A673 (cell line): ENCODE results near the gene KIAA0825. TPM values are rescaled to one million over a fixed set of nuclear protein-coding genes. Genes with fewer than 3 reads are reported as not detected.
A peak's percentile ranks its signal among the peaks of the same experiment; 100 is the strongest.

Source experiments
- BruUV-seq: library from RNA; stranded (reverse); fragments of 400-500 nt; replicated peaks from 2 replicates; lab custom pipeline; 2021; lab: Mats Ljungman, UMichigan
- CTCF ChIA-PET: fragments of 300-600 bp; sonication (Branson Sonifier 250); formaldehyde crosslinking; loops from one replicate; lab custom pipeline; 2022; ENCODE audit warnings: antibody characterized with exemption; lab: Charles Lee
- POLR2A ChIA-PET: fragments of 300-600 bp; sonication (Branson Sonifier 250); formaldehyde crosslinking; loops from one replicate; lab custom pipeline; 2022; ENCODE audit warnings: antibody characterized with exemption; ENCODE audit not compliant: low non-redundant PET; lab: Charles Lee
- DNase-seq: peaks from one replicate; pipeline ENCODE4 v3.0.0-alpha.2; 2015; ENCODE audit warnings: low spot score
- H3K27ac ChIP-seq: fragments of 200-600 bp; sonication (generic); 2 replicates; pipeline ENCODE4 v1.5.1; 2016; ENCODE audit warnings: mixed run types, low read depth, mild to moderate bottlenecking, mixed read lengths, antibody characterized with exemption, low read length; ENCODE audit not compliant: poor library complexity, severe bottlenecking
- H3K27me3 ChIP-seq: fragments of 200-600 bp; sonication (generic); replicated peaks from 2 replicates; pipeline ENCODE4 v1.6.1; 2017; ENCODE audit warnings: mixed run types, low read depth, mild to moderate bottlenecking, mixed read lengths, antibody characterized with exemption, low read length; ENCODE audit not compliant: insufficient read depth, poor library complexity
- H3K36me3 ChIP-seq: fragments of 200-600 bp; sonication (generic); 2 replicates; pipeline ENCODE4 v1.6.1; 2016; ENCODE audit warnings: mixed run types, mild to moderate bottlenecking, mixed read lengths, antibody characterized with exemption, low read length; ENCODE audit not compliant: insufficient read depth, poor library complexity, severe bottlenecking
- H3K4me1 ChIP-seq: fragments of 200-600 bp; sonication (generic); 2 replicates; pipeline ENCODE4 v1.6.1; 2017; ENCODE audit warnings: mixed run types, mild to moderate bottlenecking, mixed read lengths, antibody characterized with exemption, low read length; ENCODE audit not compliant: insufficient read depth, poor library complexity, severe bottlenecking
- H3K4me3 ChIP-seq: fragments of 200-600 bp; sonication (generic); 2 replicates; pipeline ENCODE4 v1.5.1; 2016; ENCODE audit warnings: low read depth, mixed run types, mild to moderate bottlenecking, mixed read lengths, low read length; ENCODE audit not compliant: poor library complexity, severe bottlenecking
- H3K9me3 ChIP-seq: fragments of 200-600 bp; sonication (generic); 2 replicates; pipeline ENCODE4 v1.6.1; 2016; ENCODE audit warnings: mixed run types, low read depth, mild to moderate bottlenecking, mixed read lengths, antibody characterized with exemption, low read length; ENCODE audit not compliant: poor library complexity, severe bottlenecking
- EZH2 ChIP-seq: fragments of 200-600 bp; sonication (generic); IDR thresholded peaks from 2 replicates; pipeline ENCODE4 v1.6.1; 2017; ENCODE audit warnings: borderline replicate concordance, low read depth, mild to moderate bottlenecking, mixed read lengths, antibody characterized with exemption, low read length; ENCODE audit not compliant: poor library complexity, severe bottlenecking
- intact Hi-C: fragments of 100-400 bp; cut with micrococcal nuclease; formaldehyde crosslinking; loops from one replicate; pipeline ENCODE4 v1.10.0; 2022; ENCODE audit not compliant: unreplicated experiment
- total RNA-seq: library from RNA; stranded (reverse); gene quantifications from 2 replicates; pipeline ENCODE4 v1.2.3, GENCODE V29; 2021
- TF ChIP-seq, protein P1 (sequence below): fragments of 300-800, 200-600 bp; sonication (generic); conservative IDR thresholded peaks from 2 replicates; pipeline ENCODE4 v1.5.1; 2017; ENCODE audit warnings: low read depth, mild to moderate bottlenecking, antibody characterized with exemption, low read length, moderate library complexity, mixed read lengths

Gene KIAA0825
- total RNA-seq, 1 experiment from 2014 or later: 1.2 TPM

DNA sequence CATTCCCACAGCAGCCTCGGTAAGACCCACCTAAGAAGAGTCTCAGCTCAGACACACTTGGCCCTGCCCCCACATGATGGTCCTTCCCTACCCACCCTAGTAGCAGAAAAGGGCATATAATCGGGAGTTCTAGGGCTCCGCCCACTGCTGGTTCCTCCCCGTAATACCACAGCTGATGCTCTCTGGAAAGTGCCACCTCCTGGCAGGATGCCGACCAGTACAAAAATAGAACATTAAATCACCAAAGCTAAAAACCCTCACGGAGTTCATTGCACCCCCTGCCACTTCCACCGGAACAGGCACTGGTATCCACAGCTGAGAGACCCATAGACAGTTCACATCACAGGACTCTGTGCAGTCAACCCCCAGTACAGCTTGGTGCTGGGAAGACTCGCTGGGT lies 271.3 kb downstream of the KIAA0825 start:
- intact Hi-C loops: no loop called here
- no peaks in the 10 kb centered on the region for H3K4me1 ChIP-seq
- TF ChIP-seq, protein P1, sequence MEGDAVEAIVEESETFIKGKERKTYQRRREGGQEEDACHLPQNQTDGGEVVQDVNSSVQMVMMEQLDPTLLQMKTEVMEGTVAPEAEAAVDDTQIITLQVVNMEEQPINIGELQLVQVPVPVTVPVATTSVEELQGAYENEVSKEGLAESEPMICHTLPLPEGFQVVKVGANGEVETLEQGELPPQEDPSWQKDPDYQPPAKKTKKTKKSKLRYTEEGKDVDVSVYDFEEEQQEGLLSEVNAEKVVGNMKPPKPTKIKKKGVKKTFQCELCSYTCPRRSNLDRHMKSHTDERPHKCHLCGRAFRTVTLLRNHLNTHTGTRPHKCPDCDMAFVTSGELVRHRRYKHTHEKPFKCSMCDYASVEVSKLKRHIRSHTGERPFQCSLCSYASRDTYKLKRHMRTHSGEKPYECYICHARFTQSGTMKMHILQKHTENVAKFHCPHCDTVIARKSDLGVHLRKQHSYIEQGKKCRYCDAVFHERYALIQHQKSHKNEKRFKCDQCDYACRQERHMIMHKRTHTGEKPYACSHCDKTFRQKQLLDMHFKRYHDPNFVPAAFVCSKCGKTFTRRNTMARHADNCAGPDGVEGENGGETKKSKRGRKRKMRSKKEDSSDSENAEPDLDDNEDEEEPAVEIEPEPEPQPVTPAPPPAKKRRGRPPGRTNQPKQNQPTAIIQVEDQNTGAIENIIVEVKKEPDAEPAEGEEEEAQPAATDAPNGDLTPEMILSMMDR: no peak
- no peak for TF ChIP-seq EZH2
- peak; percentile 2 for DNase-seq
- ChIA-PET CTCF (no interaction called here), POLR2A (no interaction called here)
- BruUV-seq: no TSS peak
- no peaks in the 10 kb centered on the region for H3K9me3 ChIP-seq
- H3K27ac ChIP-seq: no peak overlapping the region
- no peaks in the 10 kb centered on the region for H3K36me3 ChIP-seq
- no peak overlapping the region for H3K4me3 ChIP-seq
- no peaks in the 10 kb centered on the region for H3K27me3 ChIP-seq

DNA sequence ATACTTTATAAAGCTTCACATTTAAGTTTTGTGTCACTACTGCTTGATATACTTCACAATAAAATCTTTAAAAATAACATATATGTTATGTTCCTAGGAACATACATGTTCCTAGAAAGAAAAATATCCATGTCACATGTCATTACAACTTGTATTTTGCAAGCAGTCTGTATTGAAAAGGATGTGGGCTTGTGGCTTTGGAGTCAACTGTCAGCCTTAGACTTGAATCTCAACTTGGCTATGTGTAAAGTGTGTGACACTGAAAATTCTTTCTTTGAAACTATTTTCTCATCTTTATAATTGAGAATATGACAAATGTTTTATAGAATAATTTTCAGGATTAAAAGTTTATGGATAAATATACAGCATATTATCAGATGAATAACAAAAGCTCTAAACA lies 273.1 kb downstream of the KIAA0825 start:
- no peaks in the 10 kb centered on the region for H3K4me1 ChIP-seq
- ChIA-PET POLR2A (no interaction called here), CTCF (no interaction called here)
- no peaks in the 10 kb centered on the region for H3K9me3 ChIP-seq
- TF ChIP-seq, protein P1: no peak
- no peak for TF ChIP-seq EZH2
- BruUV-seq: no TSS peak
- no peak for DNase-seq
- no peak overlapping the region for H3K27ac ChIP-seq
- intact Hi-C loops: no loop called here
- H3K36me3 ChIP-seq: no peaks in the 10 kb centered on the region
- no peaks in the 10 kb centered on the region for H3K27me3 ChIP-seq
- H3K4me3 ChIP-seq: no peak overlapping the region

DNA sequence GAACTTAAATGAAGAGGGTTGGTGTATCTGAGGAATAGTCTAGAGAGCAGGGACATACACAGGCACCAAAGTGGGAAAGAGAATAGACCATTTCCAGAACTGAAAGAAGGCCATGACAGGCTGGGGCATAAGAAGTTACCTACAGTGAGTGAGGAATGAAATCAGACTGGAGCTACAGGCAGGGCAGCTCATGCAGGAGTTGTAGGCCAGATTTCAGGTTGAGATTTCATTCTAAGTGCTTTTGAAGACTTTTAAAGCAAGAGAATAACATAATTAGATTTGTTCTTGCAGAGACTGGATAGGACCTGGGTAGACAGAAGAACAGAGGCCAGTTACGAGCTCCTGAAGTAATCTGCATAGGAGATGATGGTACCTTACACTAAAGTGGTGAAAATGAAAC lies 280.8 kb downstream of the KIAA0825 start:
- no peaks in the 10 kb centered on the region for H3K36me3 ChIP-seq
- CTCF ChIA-PET: no interaction called here
- no peaks in the 10 kb centered on the region for H3K4me1 ChIP-seq
- H3K4me3 ChIP-seq: no peak overlapping the region
- no TSS peak for BruUV-seq
- no peak overlapping the region for H3K27ac ChIP-seq
- POLR2A ChIA-PET: no interaction called here
- no peak for DNase-seq
- intact Hi-C loops: no loop called here
- TF ChIP-seq, protein P1: no peak
- no peak for TF ChIP-seq EZH2
- no peaks in the 10 kb centered on the region for H3K27me3 ChIP-seq
- H3K9me3 ChIP-seq: no peaks in the 10 kb centered on the region
